GM23338 (cell line): Measurements from ENCODE around the gene UQCRFS1. TPM values are rescaled to one million over a fixed set of nuclear protein-coding genes. Genes with fewer than 3 reads are reported as not detected.

Source experiments
- ATAC-seq: fragments of 200-7000 bp; cut with Tn5 transposase; 3 replicates; pipeline ENCODE4 v1.9.1; 2020
- DNase-seq: peaks from one replicate; pipeline ENCODE4 v3.0.0-alpha.2; 2015; ENCODE audit warnings: low spot score
- H2AFZ ChIP-seq: fragments of 200-600 bp; sonication (generic); 2 replicates; pipeline ENCODE4 v1.8.0; 2016; ENCODE audit warnings: antibody characterized with exemption, mild to moderate bottlenecking, moderate library complexity
- H3F3A ChIP-seq: fragments of 200-600 bp; sonication (generic); replicated peaks from 2 replicates; pipeline ENCODE4 v1.8.0; 2017; ENCODE audit warnings: antibody characterized with exemption, mixed run types, low read depth
- H3K27ac ChIP-seq: fragments of 200-600 bp; sonication (generic); 2 replicates; pipeline ENCODE4 v1.6.1; 2016; ENCODE audit warnings: low read depth
- H3K27me3 ChIP-seq: fragments of 200-600 bp; sonication (generic); 2 replicates; pipeline ENCODE4 v1.8.0; 2016; ENCODE audit warnings: mild to moderate bottlenecking, mixed run types, moderate library complexity; ENCODE audit not compliant: insufficient read depth
- H3K36me3 ChIP-seq: fragments of 200-600 bp; sonication (generic); 2 replicates; pipeline ENCODE4 v1.8.0; 2016; ENCODE audit warnings: mild to moderate bottlenecking; ENCODE audit not compliant: insufficient read depth
- H3K4me1 ChIP-seq: fragments of 200-600 bp; sonication (generic); 2 replicates; pipeline ENCODE4 v1.8.0; 2016; ENCODE audit warnings: mild to moderate bottlenecking, moderate library complexity; ENCODE audit not compliant: insufficient read depth
- H3K4me2 ChIP-seq: fragments of 200-600 bp; sonication (generic); 2 replicates; pipeline ENCODE4 v1.7.1; 2017; ENCODE audit warnings: mixed run types
- H3K4me3 ChIP-seq: fragments of 200-600 bp; sonication (generic); 2 replicates; pipeline ENCODE4 v1.6.1; 2016; ENCODE audit warnings: mixed run types
- H3K79me2 ChIP-seq: fragments of 200-600 bp; sonication (generic); replicated peaks from 2 replicates; pipeline ENCODE4 v1.8.0; 2017; ENCODE audit warnings: mild to moderate bottlenecking; ENCODE audit not compliant: insufficient read depth
- H3K9me2 ChIP-seq: fragments of 200-600 bp; sonication (generic); 2 replicates; pipeline ENCODE4 v1.8.0; 2017; ENCODE audit not compliant: insufficient read depth
- H4K20me1 ChIP-seq: fragments of 200-600 bp; sonication (generic); replicated peaks from 2 replicates; pipeline ENCODE4 v1.8.0; 2017; ENCODE audit warnings: mild to moderate bottlenecking; ENCODE audit not compliant: insufficient read depth
- H3K27ac Mint-ChIP-seq: 2 replicates; pipeline ENCODE4 v1.8.0; 2020; ENCODE audit warnings: inconsistent platforms, mild to moderate bottlenecking, moderate library complexity, mixed read lengths
- H3K27me3 Mint-ChIP-seq: 3 replicates; pipeline ENCODE4 v1.8.0; 2022; ENCODE audit warnings: low read depth, mild to moderate bottlenecking, moderate library complexity, mixed read lengths, inconsistent platforms; ENCODE audit not compliant: insufficient read depth, poor library complexity
- H3K36me3 Mint-ChIP-seq: 3 replicates; pipeline ENCODE4 v1.8.0; 2021; ENCODE audit warnings: low read depth, mild to moderate bottlenecking, inconsistent platforms, moderate library complexity, mixed read lengths
- H3K4me1 Mint-ChIP-seq: 3 replicates; pipeline ENCODE4 v1.8.0; 2020; ENCODE audit warnings: mild to moderate bottlenecking, inconsistent platforms, mixed read lengths
- H3K4me3 Mint-ChIP-seq: 3 replicates; pipeline ENCODE4 v1.8.0; 2021; ENCODE audit warnings: moderate library complexity, mild to moderate bottlenecking, inconsistent platforms, mixed read lengths
- H3K9me3 Mint-ChIP-seq: 3 replicates; pipeline ENCODE4 v1.8.0; 2020; ENCODE audit warnings: moderate library complexity, mild to moderate bottlenecking, inconsistent platforms, mixed read lengths
- CREB1 ChIP-seq: fragments of 250-450 bp; sonication (Bioruptor Pico); IDR thresholded peaks from 2 replicates; pipeline ENCODE4 v1.5.0; 2020; ENCODE audit warnings: low read depth, mild to moderate bottlenecking, moderate library complexity
- ETS1 ChIP-seq: IDR thresholded peaks from 2 replicates; pipeline ENCODE4 v1.6.1; 2016; ENCODE audit warnings: antibody characterized with exemption
- JUNB ChIP-seq: IDR thresholded peaks from one replicate; pipeline ENCODE4 v1.6.1; 2016; ENCODE audit warnings: antibody characterized with exemption; ENCODE audit not compliant: unreplicated experiment
- POLR2AphosphoS5 ChIP-seq: IDR thresholded peaks from 2 replicates; pipeline ENCODE4 v1.6.1; 2016; ENCODE audit warnings: antibody characterized with exemption, low read depth
- REST ChIP-seq: IDR thresholded peaks from one replicate; pipeline ENCODE4 v1.6.1; 2018; ENCODE audit warnings: antibody characterized with exemption; ENCODE audit not compliant: unreplicated experiment
- STAT1 ChIP-seq: IDR thresholded peaks from one replicate; pipeline ENCODE4 v1.6.1; 2016; ENCODE audit warnings: antibody characterized with exemption; ENCODE audit not compliant: unreplicated experiment
- ZNF114 ChIP-seq: fragments of 250-450 bp; sonication (Bioruptor Pico); IDR thresholded peaks from 2 replicates; pipeline ENCODE4 v1.5.0; 2020; ENCODE audit warnings: mild to moderate bottlenecking, moderate library complexity
- ZNF331 ChIP-seq: fragments of 250-450 bp; sonication (Bioruptor Pico); IDR thresholded peaks from 2 replicates; pipeline ENCODE4 v1.5.0; 2020; ENCODE audit warnings: low read depth, mild to moderate bottlenecking, moderate library complexity
- long read RNA-seq: library from polyadenylated mRNA; unstranded; transcript quantifications from one replicate; pipeline ENCODE4 v2.0.0, GENCODE V29; 2020; ENCODE audit not compliant: unreplicated experiment
- polyA plus RNA-seq: library from polyadenylated mRNA; unstranded; fragments of >200 nt; fragmentation: Nextera tagmentation; extraction: Ambion mirVana; gene quantifications from 2 replicates; pipeline ENCODE4 v1.2.1, GENCODE V29; 2016
- total RNA-seq: library from RNA; depleted of rRNA; stranded (reverse); fragments of >200 nt; shearing (Covaris generic); gene quantifications from 2 replicates; pipeline ENCODE4 v1.2.3, GENCODE V29; 2014; rRNA removed

The UQCRFS1 gene
- total RNA-seq (49.4 and 60.1 TPM in 2 replicates), polyA plus RNA-seq (51.2 and 57.6 TPM in 2 replicates)
- long read RNA-seq, transcript UQCRFS1-201 (2 exons, 3,475 nt), result major isoform, 279 of 280 reads
- long read RNA-seq, partial matches to known transcripts, result 0 of 280 reads
- long read RNA-seq, other reads (novel, unspliced or antisense), result 1 of 280 reads

GRCh38 chr19:29212648-29213573, at the start of gene UQCRFS1:
Gene UQCRFS1 (minus strand): TSS chr19:29213151. CDS start chr19:29213118, 33 bp downstream.
- H2AFZ ChIP-seq, result peak within 1 kb of the TSS; percentile 87; the same call in 1 of the 2 replicates
- H3K36me3 Mint-ChIP-seq, result peaks cover 31% of the 10 kb centered on the region
- H3K4me2 ChIP-seq, result peak within 1 kb of the TSS; percentile 99
- H3K27me3 Mint-ChIP-seq, result peaks cover 5% of the 10 kb centered on the region
- peak within 1 kb of the TSS; percentile 97 for H3K4me3 Mint-ChIP-seq
- no peaks in the 10 kb centered on the region for H3K27me3 ChIP-seq
- peak within 1 kb of the TSS; percentile 88 for H3K4me3 ChIP-seq
- H4K20me1 ChIP-seq, result peaks cover 26% of the 10 kb centered on the region
- DNase-seq (peak; percentile 98), ATAC-seq (peak; percentile 94)
- H3K4me1 Mint-ChIP-seq, result peaks cover 40% of the 10 kb centered on the region
- H3F3A ChIP-seq, result no peaks in the 10 kb centered on the region
- peak; percentile 12; the same call in 1 of the 2 replicates for TF ChIP-seq ETS1
- TF ChIP-seq CREB1 (CRISPR knock-in tag), result peak; percentile 92
- TF ChIP-seq POLR2AphosphoS5, result peak; percentile 57
- TF ChIP-seq STAT1, result no peak
- H3K27ac ChIP-seq, result peak within 1 kb of the TSS; percentile 81
- H3K27ac Mint-ChIP-seq, result peak within 1 kb of the TSS; percentile 98
- peaks cover 15% of the 10 kb centered on the region for H3K9me3 Mint-ChIP-seq
- H3K36me3 ChIP-seq, result no peaks in the 10 kb centered on the region
- no peaks in the 10 kb centered on the region for H3K9me2 ChIP-seq
- peaks cover 16% of the 10 kb centered on the region for H3K4me1 ChIP-seq
- H3K79me2 ChIP-seq, result peaks cover 50% of the 10 kb centered on the region

GRCh38 chr19:29262085-29262484, 49.1 kb upstream of the UQCRFS1 start:
- Histone ChIP-seq H3K4me2 (no peak overlapping the region), H4K20me1 (no peaks in the 10 kb centered on the region), H3K36me3 (no peaks in the 10 kb centered on the region), H3K27ac (no peak overlapping the region), H3K4me3 (no peak overlapping the region), H3K9me2 (no peaks in the 10 kb centered on the region), H2AFZ (no peak overlapping the region), H3K4me1 (no peaks in the 10 kb centered on the region), H3F3A (no peaks in the 10 kb centered on the region), H3K27me3 (no peaks in the 10 kb centered on the region), H3K79me2 (no peaks in the 10 kb centered on the region)
- peaks cover 5% of the 10 kb centered on the region for H3K27me3 Mint-ChIP-seq
- DNase-seq, result no peak
- TF ChIP-seq REST (no peak), ZNF331 (no peak), ZNF114 (no peak), POLR2AphosphoS5 (no peak), JUNB (no peak)
- H3K4me1 Mint-ChIP-seq, result no peaks in the 10 kb centered on the region
- H3K27ac Mint-ChIP-seq, result no peak overlapping the region
- 0 out of 3 replicates have a peak, but pooled peaks cover 4% of the 10 kb centered on the region for H3K36me3 Mint-ChIP-seq
- peaks cover 21% of the 10 kb centered on the region for H3K9me3 Mint-ChIP-seq
- no peak overlapping the region for H3K4me3 Mint-ChIP-seq
- ATAC-seq, result no peak
